Suprapubic skin (tissue), 4 donors: ENCODE measurements around the gene ACOT7. TPM values are rescaled to one million over a fixed set of nuclear protein-coding genes. Genes with fewer than 3 reads are reported as not detected.

Source experiments
- DNase-seq, 2 donors: peaks; one replicate each; pipeline ENCODE4 v3.0.0-alpha.2; 2019; ENCODE audit warnings: low spot score in 2 of 2
- H3K27ac ChIP-seq: fragments of 200-600 bp; sonication (generic); one replicate; pipeline ENCODE4 v1.5.1; 2019
- H3K27me3 ChIP-seq: fragments of 200-600 bp; sonication (generic); one replicate; pipeline ENCODE4 v1.5.1; 2019
- H3K36me3 ChIP-seq: fragments of 200-600 bp; sonication (generic); one replicate; pipeline ENCODE4 v1.5.1; 2019
- H3K4me1 ChIP-seq: fragments of 200-600 bp; sonication (generic); one replicate; pipeline ENCODE4 v1.5.1; 2019
- H3K4me3 ChIP-seq: fragments of 200-600 bp; sonication (generic); one replicate; pipeline ENCODE4 v1.5.1; 2019; ENCODE audit warnings: mild to moderate bottlenecking
- H3K9me3 ChIP-seq: fragments of 200-600 bp; sonication (generic); one replicate; pipeline ENCODE4 v1.5.1; 2019
- EP300 ChIP-seq: sonication (generic); formaldehyde crosslinking; IDR thresholded peaks from one replicate; pipeline ENCODE4 v1.6.1; 2017; ENCODE audit warnings: antibody characterized with exemption
- POLR2A ChIP-seq, 2 donors: fragments of 450-650 bp; IDR thresholded peaks; one replicate each; pipeline ENCODE4 v1.6.1; 2017; ENCODE audit warnings: antibody characterized with exemption in 2 of 2, mild to moderate bottlenecking in 2 of 2, moderate library complexity in 2 of 2
- POLR2AphosphoS5 ChIP-seq, 3 donors: sonication (generic); formaldehyde crosslinking; IDR thresholded peaks; one replicate each; pipeline ENCODE4 v1.6.1; 2017; ENCODE audit warnings: antibody characterized with exemption in 3 of 3
- WGBS: methylation state at CpG from one replicate; pipeline ENCODE4 v1.1.5; 2018; 5-methylcytosine and 5-hydroxymethylcytosine counted together
- total RNA-seq, 4 donors: library from RNA; depleted of rRNA; stranded (reverse); fragments of >200 nt; gene quantifications; one replicate each; pipeline ENCODE4 v1.1.0, GENCODE V29; 2016
- TF ChIP-seq, protein P1 (sequence below), 2 donors: fragments of 200-600 bp in 1 of 2; fragments of 450-650 bp in 1 of 2; sonication (generic) in 1 of 2; IDR thresholded peaks; one replicate each; pipeline ENCODE4 v1.5.1; 2016 to 2019; ENCODE audit warnings: antibody characterized with exemption in 2 of 2, mild to moderate bottlenecking in 1 of 2, moderate library complexity in 1 of 2

The ACOT7 gene
- total RNA-seq, 4 donors from 2014 or later, result 8.4 to 40.5 (median 26.7) TPM

DNA sequence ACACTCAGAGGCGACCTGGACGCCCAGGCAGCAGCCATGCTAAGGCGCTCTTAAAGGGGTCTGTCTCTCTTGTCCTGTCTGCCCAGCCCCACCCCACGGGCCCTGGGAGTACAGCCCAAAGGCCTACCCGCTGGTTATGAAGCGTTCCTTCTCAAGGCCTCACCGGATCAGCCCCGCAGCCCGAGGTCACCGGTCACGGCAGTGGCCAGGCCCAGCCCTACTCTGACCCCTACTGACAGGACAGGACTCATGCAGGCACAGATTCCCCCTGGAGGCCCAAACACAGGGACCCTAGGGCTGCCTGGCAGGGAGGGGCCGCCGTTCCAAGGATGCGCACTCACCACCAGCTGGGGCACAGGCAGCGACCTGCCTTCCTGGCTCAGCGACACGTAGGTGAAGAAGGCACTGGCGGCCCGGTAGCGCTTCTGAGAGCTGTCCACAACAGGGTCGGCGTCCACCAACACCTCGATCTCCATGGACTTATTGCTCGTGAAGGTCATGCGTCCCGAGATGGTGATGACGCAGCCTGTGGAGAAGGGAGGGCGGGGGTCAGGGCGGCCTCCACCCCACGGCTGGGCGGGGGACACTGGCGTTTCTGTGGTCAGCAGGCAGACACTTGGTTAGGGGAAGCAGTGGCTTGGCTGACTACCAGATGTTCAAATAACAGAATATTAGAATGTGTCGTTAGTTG, 112.7 kb downstream of the ACOT7 start:
- H3K27me3 ChIP-seq, result no peaks in the 10 kb centered on the region
- TF ChIP-seq EP300 (no peak), POLR2A (IDR thresholded peaks at IDR 0.05) (no peak), POLR2AphosphoS5 (IDR thresholded peaks at IDR 0.05) (no peak)
- TF ChIP-seq, protein P1, sequence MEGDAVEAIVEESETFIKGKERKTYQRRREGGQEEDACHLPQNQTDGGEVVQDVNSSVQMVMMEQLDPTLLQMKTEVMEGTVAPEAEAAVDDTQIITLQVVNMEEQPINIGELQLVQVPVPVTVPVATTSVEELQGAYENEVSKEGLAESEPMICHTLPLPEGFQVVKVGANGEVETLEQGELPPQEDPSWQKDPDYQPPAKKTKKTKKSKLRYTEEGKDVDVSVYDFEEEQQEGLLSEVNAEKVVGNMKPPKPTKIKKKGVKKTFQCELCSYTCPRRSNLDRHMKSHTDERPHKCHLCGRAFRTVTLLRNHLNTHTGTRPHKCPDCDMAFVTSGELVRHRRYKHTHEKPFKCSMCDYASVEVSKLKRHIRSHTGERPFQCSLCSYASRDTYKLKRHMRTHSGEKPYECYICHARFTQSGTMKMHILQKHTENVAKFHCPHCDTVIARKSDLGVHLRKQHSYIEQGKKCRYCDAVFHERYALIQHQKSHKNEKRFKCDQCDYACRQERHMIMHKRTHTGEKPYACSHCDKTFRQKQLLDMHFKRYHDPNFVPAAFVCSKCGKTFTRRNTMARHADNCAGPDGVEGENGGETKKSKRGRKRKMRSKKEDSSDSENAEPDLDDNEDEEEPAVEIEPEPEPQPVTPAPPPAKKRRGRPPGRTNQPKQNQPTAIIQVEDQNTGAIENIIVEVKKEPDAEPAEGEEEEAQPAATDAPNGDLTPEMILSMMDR (IDR thresholded peaks at IDR 0.05), result no peak
- WGBS, result 66% methylated on average over 6 of the region's 33 CpGs
- H3K4me3 ChIP-seq, result no peak overlapping the region
- no peak for DNase-seq
- no peaks in the 10 kb centered on the region for H3K9me3 ChIP-seq
- H3K36me3 ChIP-seq, result no peaks in the 10 kb centered on the region
- H3K27ac ChIP-seq, result no peak overlapping the region
- peaks cover 11% of the 10 kb centered on the region for H3K4me1 ChIP-seq

GRCh38 chr1:6279613-6280383, 113.8 kb downstream of the ACOT7 start:
- Histone ChIP-seq H3K36me3 (no peaks in the 10 kb centered on the region), H3K4me1 (peaks cover 14% of the 10 kb centered on the region), H3K4me3 (no peak overlapping the region), H3K9me3 (no peaks in the 10 kb centered on the region), H3K27me3 (no peaks in the 10 kb centered on the region), H3K27ac (no peak overlapping the region)
- 97% methylated on average over 6 of the region's 31 CpGs for WGBS
- no peak for DNase-seq
- TF ChIP-seq, protein P1 (IDR thresholded peaks at IDR 0.05), result no peak
- no peak for TF ChIP-seq POLR2AphosphoS5 (IDR thresholded peaks at IDR 0.05)

DNA sequence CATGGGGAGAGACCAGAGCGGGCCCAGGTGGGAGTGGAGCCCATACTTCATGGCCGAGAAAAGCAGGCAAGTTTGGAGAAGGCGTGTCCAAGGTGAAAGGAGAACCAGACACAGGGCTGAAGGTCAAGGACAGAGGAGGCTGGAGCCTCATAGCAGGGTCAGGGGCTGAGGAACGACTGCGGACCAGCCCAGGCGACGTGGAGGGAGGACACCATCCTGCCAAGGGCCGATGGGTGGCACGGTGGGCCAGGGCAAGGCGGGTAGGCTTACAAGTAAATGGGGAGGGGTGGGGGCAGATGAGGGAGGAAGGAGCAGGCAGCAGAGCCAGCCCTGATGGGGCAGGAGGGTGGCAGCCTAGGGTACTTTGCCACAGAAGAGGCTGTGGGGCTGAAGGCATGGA, 114.5 kb downstream of the ACOT7 start:
- Histone ChIP-seq H3K4me3 (no peak overlapping the region), H3K4me1 (peaks cover 14% of the 10 kb centered on the region), H3K36me3 (no peaks in the 10 kb centered on the region), H3K9me3 (no peaks in the 10 kb centered on the region), H3K27ac (no peak overlapping the region), H3K27me3 (no peaks in the 10 kb centered on the region)
- TF ChIP-seq POLR2A (IDR thresholded peaks at IDR 0.05) (no peak), EP300 (no peak), POLR2AphosphoS5 (IDR thresholded peaks at IDR 0.05) (no peak)
- TF ChIP-seq, protein P1 (IDR thresholded peaks at IDR 0.05), result no peak
- no peak for DNase-seq
- WGBS, result 94% methylated on average over 10 of the region's 10 CpGs

GRCh38 chr1:6278263-6278662, 115.3 kb downstream of the ACOT7 start:
- Histone ChIP-seq H3K27me3 (no peaks in the 10 kb centered on the region), H3K4me3 (no peak overlapping the region), H3K4me1 (peaks cover 18% of the 10 kb centered on the region), H3K36me3 (no peaks in the 10 kb centered on the region), H3K9me3 (no peaks in the 10 kb centered on the region), H3K27ac (no peak overlapping the region)
- TF ChIP-seq POLR2AphosphoS5 (IDR thresholded peaks at IDR 0.05), result no peak
- TF ChIP-seq POLR2A (IDR thresholded peaks at IDR 0.05), result no peak
- TF ChIP-seq EP300, result no peak
- TF ChIP-seq, protein P1 (IDR thresholded peaks at IDR 0.05), result no peak
- 62% methylated on average over 9 of the region's 9 CpGs for WGBS
- no peak for DNase-seq

GRCh38 chr1:6276811-6277555, 116.6 kb downstream of the ACOT7 start:
- H3K4me3 ChIP-seq, result no peak overlapping the region
- no peaks in the 10 kb centered on the region for H3K36me3 ChIP-seq
- TF ChIP-seq, protein P1 (IDR thresholded peaks at IDR 0.05), result no peak
- TF ChIP-seq POLR2AphosphoS5 (IDR thresholded peaks at IDR 0.05) (no peak), POLR2A (IDR thresholded peaks at IDR 0.05) (no peak), EP300 (no peak)
- WGBS, result 80% methylated on average over 20 of the region's 20 CpGs
- H3K27ac ChIP-seq, result no peak overlapping the region
- peaks cover 31% of the 10 kb centered on the region for H3K4me1 ChIP-seq
- no peaks in the 10 kb centered on the region for H3K9me3 ChIP-seq
- no peak for DNase-seq
- H3K27me3 ChIP-seq, result no peaks in the 10 kb centered on the region
